Right atrium auricular region (tissue), 2 donors: Measurements from ENCODE around the gene PMS1. TPM values are rescaled to one million over a fixed set of nuclear protein-coding genes. Genes with fewer than 3 reads are reported as not detected.
"Not testable (repeated sequence)": the region's sequence is repeated elsewhere in the genome, so short reads cannot be mapped to it uniquely, and the experiment has no call there.

Source experiments
- DNase-seq: peaks from one replicate; pipeline ENCODE4 v3.0.0-alpha.2; 2019; ENCODE audit warnings: low spot score
- H3K27ac ChIP-seq, 2 donors: fragments of 200-600 bp; sonication (generic); 1 replicate in 1 of 2; 2 replicates in 1 of 2; pipeline ENCODE4 v1.5.1; 2016 to 2019
- H3K27me3 ChIP-seq, 2 donors: fragments of 200-600 bp; sonication (generic); one replicate each; pipeline versions ENCODE4 v1.5.1 to v1.6.0; 2017 to 2019
- H3K36me3 ChIP-seq: fragments of 200-600 bp; sonication (generic); one replicate; pipeline ENCODE4 v1.5.1; 2016
- H3K4me1 ChIP-seq, 2 donors: fragments of 200-600 bp; sonication (generic); one replicate each; pipeline versions ENCODE4 v1.5.1 to v1.6.0; 2017 to 2019
- H3K4me3 ChIP-seq, 2 donors: fragments of 200-600 bp; sonication (generic); 1 replicate in 1 of 2; 2 replicates in 1 of 2; pipeline ENCODE4 v1.5.1; 2017 to 2019; ENCODE audit warnings: mild to moderate bottlenecking in 1 of 2, moderate library complexity in 1 of 2
- H3K9me3 ChIP-seq, 2 donors: fragments of 200-600 bp; sonication (generic); one replicate each; pipeline ENCODE4 v1.5.1; 2019
- CTCF ChIP-seq, 2 donors: fragments of 200-600 bp; sonication (generic); IDR thresholded peaks; one replicate each; pipeline ENCODE4 v1.5.1; 2019; ENCODE audit warnings: antibody characterized with exemption in 2 of 2
- total RNA-seq, 2 donors: library from RNA; depleted of rRNA; stranded (reverse); fragments of >200 nt; gene quantifications; one replicate each; pipeline ENCODE4 v1.1.0, GENCODE V29; 2016

PMS1 gene
- total RNA-seq, 2 donors from 2014 or later, result 7.9 to 9.0 TPM

DNA sequence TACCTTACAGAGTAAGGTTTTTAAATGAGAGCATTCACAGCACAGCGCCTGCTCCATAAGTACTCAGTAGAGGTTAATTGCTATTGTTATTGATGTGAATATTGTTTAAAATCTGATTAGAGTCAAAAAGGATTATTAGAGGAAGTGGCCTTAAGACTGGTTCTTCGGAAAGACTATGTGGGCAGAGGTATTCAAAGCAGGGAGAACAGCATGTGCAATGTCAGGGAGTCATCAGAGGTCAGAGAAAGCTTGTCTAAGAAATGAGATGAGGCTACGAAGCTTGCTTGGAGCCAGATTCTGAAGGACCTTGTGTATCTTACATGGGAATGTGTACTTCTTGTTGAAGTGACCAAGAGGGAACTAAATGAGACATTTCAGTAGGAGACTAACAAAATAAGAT, 49.8 kb downstream of the PMS1 start:
- no peaks in the 10 kb centered on the region for H3K9me3 ChIP-seq
- H3K4me1 ChIP-seq, result no peaks in the 10 kb centered on the region
- TF ChIP-seq CTCF (IDR thresholded peaks at IDR 0.05), result no peak
- H3K36me3 ChIP-seq, result no peaks in the 10 kb centered on the region
- no peak overlapping the region for H3K4me3 ChIP-seq
- no peaks in the 10 kb centered on the region for H3K27me3 ChIP-seq
- no peak for DNase-seq
- no peak overlapping the region for H3K27ac ChIP-seq

DNA sequence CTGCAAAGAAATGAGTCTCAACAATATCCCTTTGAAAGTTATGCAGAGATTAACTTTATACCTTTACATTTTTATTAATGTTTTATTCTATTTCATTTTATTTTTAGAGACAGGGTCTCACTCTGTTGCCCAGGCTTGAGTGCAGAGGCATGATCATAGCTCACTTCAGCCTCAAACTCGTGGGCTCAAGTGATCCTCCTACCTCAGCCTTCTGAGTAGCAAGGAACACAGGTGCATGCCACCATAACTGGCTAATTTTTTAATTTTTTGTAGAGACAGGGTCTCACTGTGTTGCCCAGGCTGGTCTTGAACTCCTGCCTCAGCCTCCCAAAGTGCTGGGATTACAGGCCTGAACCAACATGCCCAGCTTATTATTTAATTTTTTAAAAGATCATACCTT, 50.4 kb downstream of the PMS1 start:
- not testable (repeated sequence) for H3K9me3 ChIP-seq, H3K27ac ChIP-seq, H3K27me3 ChIP-seq, H3K36me3 ChIP-seq, H3K4me3 ChIP-seq, DNase-seq, H3K4me1 ChIP-seq

DNA sequence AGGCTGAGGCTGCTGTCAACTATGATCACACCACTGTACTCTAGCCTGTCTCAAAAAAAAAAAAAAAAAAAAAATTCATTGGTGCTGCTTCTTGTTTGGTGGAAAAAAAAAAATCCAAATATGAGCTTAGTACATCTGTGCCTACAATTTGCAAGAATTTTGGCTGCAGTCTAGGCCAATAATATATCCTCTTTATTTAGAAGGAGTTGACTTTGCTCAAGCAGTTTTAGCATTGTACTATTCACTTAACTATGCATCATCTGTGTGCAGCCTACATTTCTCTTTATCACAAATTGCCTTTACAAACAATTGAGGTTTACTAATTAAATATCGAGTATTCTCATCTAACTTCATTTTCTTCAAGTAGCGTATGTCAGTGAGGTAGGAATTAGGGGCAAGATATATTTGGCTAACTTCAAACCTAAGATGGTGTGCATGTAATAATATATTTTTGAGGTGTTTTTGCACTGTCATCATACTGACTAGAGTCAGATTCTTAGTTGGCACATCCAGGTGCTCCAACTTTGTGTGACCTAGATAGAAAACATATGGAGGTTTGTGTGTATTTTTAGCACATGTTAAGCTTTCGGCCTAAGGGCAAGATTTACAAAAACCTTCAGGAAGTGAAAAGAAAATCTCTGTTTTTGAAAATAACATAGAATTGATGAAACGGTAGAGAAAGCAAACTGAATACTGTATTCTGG, 51.8 kb downstream of the PMS1 start:
- no peaks in the 10 kb centered on the region for H3K9me3 ChIP-seq
- H3K27ac ChIP-seq, result no peak overlapping the region
- DNase-seq, result no peak
- no peaks in the 10 kb centered on the region for H3K27me3 ChIP-seq
- H3K4me1 ChIP-seq, result no peaks in the 10 kb centered on the region
- no peaks in the 10 kb centered on the region for H3K36me3 ChIP-seq
- no peak overlapping the region for H3K4me3 ChIP-seq
- no peak for TF ChIP-seq CTCF (IDR thresholded peaks at IDR 0.05)

- no peak for DNase-seq
- no peak for TF ChIP-seq CTCF (IDR thresholded peaks at IDR 0.05)
- Histone ChIP-seq H3K36me3 (no peaks in the 10 kb centered on the region), H3K27me3 (no peaks in the 10 kb centered on the region), H3K4me3 (no peak overlapping the region), H3K9me3 (no peaks in the 10 kb centered on the region), H3K27ac (no peak overlapping the region), H3K4me1 (no peaks in the 10 kb centered on the region)
Measured at GRCh38 chr2:189836644-189837043, 52.4 kb downstream of the PMS1 start.

DNA sequence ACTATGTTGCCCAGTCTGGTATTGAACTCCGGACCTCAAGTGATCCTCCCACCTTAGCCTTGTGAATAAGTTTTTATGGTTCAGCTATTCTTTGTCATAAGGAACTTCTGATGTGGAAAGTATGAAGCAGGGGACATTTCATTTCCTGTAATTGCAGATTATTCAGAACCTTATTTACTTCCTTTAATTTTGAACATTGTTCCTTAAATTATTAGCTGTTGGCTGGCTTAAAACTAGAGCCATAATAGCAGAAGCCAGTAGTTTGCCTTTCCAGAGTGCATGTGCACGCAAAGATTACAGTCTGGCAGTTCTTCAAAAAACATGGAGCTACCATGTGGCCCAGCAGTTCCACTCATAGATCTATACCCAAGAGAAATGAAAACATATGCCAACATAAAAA, 53.1 kb downstream of the PMS1 start:
- no peak overlapping the region for H3K27ac ChIP-seq
- no peak overlapping the region for H3K4me3 ChIP-seq

DNA sequence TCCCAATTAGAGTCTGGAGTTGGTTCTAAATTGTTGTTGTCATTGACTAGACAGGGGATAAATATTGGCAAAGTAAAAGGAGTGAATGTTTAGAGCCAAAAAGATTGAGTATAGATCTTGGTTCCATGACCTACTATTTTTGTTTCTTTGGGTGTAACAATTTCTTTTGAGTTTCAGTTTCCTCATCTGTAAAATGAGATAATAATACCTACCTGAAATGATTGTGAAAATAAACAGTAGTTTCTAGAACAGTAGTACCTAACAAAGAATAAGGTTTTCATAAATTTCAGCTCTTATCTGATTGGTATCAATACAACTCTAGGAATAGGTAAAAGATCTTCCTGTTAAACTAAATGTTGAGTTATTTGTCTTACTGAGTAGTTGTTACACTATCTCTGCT, 56.8 kb downstream of the PMS1 start:
- Histone ChIP-seq H3K9me3 (no peaks in the 10 kb centered on the region), H3K27ac (no peak overlapping the region), H3K4me3 (no peak overlapping the region), H3K36me3 (peaks cover 21% of the 10 kb centered on the region), H3K27me3 (no peaks in the 10 kb centered on the region), H3K4me1 (no peaks in the 10 kb centered on the region)
- TF ChIP-seq CTCF (IDR thresholded peaks at IDR 0.05), result no peak
- no peak for DNase-seq

More for the DNA sequence above, 53.1 kb downstream of the PMS1 start:
- Histone ChIP-seq H3K36me3 (no peaks in the 10 kb centered on the region), H3K9me3 (no peaks in the 10 kb centered on the region), H3K4me1 (no peaks in the 10 kb centered on the region), H3K27me3 (no peaks in the 10 kb centered on the region)
- DNase-seq, result no peak
- TF ChIP-seq CTCF (IDR thresholded peaks at IDR 0.05), result no peak
